CD4-positive, alpha-beta T cell treated with Interferon gamma for 1 hour (primary cell): ENCODE results near the gene ZFHX3.

Source experiments
- DNase-seq: peaks from one replicate; pipeline ENCODE4 v3.0.0-alpha.2; 2020

ZFHX3 gene

DNA sequence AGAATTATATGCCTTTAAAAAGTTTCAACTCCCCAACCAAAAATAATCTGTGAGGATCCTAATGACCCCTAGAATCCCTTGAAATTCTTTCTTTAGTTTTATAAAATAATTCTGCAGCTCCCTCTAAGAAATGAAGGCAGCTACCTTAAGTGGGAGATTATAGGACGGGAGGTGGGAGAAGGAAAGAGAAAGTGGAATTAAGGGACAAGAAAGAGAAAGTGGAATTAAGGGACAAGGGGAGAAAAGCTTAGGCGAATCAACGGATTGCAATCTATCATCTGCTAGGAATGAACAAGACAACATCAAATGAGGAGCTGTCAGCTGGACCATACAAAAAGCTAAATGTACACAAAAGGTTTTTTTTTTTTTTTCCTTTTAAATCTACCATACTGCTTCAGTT, 262.0 kb downstream of the ZFHX3 start:
- no peak for DNase-seq

- DNase-seq: no peak
These were observed 262.8 kb downstream of the ZFHX3 start for GRCh38 chr16:72785171-72785570.

DNA sequence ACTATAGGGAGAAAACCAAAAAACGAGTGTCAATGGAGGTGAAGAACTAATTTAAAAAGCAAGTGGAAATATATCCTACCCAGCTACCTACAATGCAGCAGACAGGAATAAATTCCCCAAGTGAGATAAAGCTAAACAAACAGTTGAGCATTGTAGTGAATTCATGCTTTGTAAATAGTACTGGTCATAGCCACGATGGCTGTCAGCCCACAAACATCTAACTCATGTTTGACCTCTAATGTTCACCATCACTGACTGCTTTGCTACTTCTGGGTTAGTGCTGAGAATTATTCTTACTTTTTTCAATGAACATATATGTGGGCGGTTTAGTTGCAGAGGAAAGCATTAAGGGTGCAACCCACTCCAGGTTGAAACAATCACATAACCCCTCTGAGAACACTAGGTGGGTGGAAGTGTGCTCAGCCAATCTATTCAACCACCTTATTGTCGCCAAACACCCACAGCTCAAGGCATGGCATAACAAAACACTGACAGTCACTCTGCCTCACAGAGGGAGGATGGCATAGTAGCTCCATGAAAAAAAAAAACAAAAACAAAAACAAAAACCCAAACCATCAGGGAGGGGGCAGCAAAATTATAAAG, 264.1 kb downstream of the ZFHX3 start:
- DNase-seq: no peak

GRCh38 chr16:72769876-72770275, 278.1 kb downstream of the ZFHX3 start:
- no peak for DNase-seq

DNA sequence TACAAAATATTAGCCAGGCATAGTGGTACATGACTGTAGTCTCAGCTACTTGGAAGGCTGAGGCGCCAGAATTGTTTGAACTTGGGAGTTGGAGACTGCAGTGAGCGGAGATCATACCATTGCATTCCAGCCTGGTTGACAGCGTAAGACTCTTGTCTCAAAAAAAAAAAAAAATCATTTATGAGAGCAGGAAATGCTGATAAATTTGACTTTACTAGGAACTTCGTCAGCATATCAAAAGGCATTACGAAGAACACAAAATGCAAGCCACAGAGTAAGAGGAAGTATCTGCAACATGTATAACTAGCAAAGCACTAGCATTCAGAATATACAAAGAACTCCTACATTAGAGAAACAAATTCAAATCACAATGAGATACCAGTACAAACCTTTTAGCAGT, 279.3 kb downstream of the ZFHX3 start:
- no peak for DNase-seq

GRCh38 chr16:72766506-72766905, 281.4 kb downstream of the ZFHX3 start:
- no peak for DNase-seq

DNA sequence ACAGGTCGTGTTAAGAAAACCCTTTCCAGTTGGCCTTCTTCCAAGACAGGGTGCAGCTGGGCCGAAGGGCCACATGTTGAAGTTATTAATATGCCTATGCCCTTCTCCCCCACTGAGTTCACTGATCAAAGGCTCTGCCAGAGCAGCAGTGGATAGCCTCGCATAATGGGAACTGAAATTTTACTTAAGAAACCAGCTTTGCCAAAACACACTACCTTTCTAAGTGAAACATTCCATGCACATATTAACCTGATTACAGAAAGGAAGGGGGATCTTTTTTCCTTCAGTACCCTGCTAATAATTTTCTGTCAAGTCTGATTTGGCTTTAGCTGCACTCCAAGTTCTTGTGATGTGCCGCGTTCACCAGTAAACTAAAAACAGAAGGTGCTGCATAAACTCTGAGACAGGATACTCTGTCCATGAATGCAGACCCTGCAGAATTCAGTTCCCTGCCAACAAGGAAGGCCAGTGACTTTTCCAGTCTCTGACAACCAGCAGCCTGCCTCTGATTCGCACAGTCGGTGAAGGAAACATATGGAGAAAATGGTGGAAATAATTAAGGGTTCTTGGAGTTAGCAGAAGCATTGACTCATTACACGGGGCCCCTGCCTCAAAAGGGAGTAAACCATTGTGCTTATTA, 283.8 kb downstream of the ZFHX3 start:
- DNase-seq: no peak

DNA sequence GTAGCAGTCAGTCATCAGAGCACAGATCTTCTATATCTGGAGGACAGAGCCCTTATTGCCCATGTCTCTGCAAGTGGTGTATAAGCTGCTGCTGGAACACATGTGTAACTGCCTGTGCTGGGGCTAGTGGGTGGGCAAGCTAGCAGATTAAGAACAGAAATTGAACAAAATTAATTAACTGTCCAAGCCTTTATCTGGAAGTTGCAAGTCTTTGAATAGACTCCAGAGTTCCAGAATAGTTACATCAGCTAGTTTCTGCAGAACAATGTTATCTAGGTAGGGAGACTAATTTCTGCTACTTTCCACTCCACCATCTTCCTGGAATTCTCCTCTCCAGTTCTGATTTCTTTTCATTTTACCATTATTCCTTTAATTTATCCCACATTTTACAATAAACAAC, 287.3 kb downstream of the ZFHX3 start:
- DNase-seq: no peak

DNA sequence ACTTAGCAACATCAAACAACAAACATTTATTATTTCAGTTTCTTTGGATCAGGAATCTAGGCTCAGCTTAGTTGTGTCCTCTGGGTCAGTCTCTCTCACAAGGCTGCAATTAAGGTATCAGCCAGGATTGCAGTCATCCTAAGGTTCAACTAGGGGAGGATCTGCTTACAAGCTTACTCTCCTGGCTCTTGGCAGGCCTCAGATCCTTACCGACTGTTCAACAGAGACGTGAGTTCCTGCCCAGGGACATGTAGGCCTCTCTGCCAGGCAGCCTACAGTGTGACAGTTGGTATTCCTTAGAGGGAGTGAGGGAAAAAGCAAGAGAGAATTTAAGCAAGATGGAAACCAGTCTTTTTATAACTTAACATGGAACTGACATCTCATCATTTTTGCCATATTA, 294.0 kb downstream of the ZFHX3 start:
- DNase-seq: no peak

GRCh38 chr16:72752004-72752695, 295.8 kb downstream of the ZFHX3 start:
- no peak for DNase-seq

- DNase-seq: no peak
These were observed 296.9 kb downstream of the ZFHX3 start for GRCh38 chr16:72751076-72751475.

- DNase-seq: no peak
These were observed 298.8 kb downstream of the ZFHX3 start for GRCh38 chr16:72749091-72749490.

DNA sequence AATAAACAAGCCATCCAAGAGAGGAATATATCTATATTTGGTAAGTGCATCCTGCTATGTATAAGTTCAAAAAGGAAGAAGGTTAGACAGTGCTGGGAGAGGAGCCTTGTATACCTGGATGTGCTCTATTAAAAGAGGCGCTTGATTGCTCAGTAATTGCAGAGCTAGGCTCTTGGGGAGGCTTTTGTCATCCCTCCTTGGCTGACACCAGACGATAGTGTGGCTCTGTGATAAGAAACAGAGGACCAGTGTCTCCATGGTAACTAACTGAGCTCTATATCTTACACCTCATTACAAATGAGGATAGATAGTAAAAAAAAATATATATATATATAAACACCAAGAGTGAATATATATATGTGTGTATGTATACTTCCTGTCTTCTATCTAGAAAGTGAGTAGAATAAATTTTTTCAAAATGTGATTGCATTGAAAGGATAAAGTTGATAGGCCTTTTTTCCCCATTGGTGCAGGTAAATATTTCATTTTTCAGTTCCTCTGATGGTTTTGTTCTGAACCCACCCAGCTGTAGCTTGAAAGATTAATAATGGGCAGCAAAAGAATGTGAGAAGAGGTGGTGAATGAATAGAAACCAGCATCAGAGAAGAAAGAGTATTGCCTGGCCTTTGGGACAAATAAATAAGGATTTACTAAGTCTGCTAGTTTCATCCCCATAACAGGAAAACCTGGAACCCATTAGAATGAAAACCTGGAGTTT, 303.7 kb downstream of the ZFHX3 start:
- no peak for DNase-seq

GRCh38 chr16:72743011-72743761, 304.7 kb downstream of the ZFHX3 start:
- DNase-seq: no peak

DNA sequence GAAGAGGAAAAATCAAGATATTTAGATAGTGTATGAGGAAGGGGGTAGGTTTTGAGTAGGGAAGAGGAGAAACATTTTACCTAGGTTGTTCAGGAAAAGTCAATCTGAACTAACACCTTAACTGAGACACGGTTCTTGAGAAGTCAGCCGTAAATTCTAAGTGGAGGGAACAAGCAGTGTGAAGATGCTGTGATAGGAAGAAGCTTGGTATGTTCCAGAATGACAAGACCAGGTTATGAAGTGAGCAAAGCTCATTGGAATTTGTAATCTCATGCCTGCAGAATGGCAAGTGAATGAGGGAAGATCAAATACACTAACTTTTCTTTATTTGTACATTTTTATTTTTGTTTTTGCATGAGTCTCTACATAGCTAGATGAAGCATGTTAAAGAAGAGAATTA, 307.6 kb downstream of the ZFHX3 start:
- no peak for DNase-seq

DNA sequence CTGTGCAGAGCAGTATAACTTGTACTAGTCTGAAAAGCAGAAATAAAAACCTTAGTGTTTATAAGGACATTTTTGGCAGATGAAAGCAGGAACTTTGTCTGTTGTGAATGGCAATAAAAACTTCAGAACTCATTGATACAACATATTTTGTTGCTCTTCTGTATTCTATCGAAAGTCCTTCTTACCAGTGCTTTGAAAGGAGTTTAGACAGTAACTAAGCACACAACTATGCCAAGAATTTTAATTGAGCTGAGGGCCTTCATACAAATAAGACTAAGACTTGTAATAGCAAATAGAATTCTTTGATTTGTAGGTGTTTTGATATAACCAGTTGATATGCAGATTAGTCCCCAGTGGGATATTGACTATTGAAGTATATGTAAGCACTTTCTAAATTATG, 308.4 kb downstream of the ZFHX3 start:
- no peak for DNase-seq

- no peak for DNase-seq
These were observed 311.9 kb downstream of the ZFHX3 start for GRCh38 chr16:72736074-72736473.
